ENCODE results near the gene ACBD5.

The ACBD5 gene

DNA sequence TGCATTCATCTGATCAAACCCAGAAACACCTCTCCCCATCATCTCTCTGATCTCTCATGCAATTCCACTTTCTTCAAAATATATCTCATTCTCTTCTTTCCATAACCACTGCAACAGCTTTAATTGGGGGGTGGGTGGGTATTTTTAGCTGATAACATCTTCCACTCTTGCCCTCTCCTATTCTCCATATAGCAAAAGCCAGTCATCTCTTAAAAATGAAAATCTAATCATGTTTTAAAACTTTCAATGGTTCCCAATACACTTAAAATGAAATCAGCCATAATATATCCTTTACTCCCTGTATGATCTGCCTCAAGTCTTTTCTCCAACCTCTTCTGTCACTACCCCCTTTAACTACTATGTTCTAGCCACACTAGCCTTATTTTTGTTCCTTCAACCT lies 87.9 kb downstream of the ACBD5 start:
- no peak for DNase-seq (ENCODE audit: low read depth in 2 of 2)

GRCh38 chr10:27150261-27150660 lies 90.3 kb downstream of the ACBD5 start:
- no peak for DNase-seq (ENCODE audit: low read depth in 2 of 2)

DNA sequence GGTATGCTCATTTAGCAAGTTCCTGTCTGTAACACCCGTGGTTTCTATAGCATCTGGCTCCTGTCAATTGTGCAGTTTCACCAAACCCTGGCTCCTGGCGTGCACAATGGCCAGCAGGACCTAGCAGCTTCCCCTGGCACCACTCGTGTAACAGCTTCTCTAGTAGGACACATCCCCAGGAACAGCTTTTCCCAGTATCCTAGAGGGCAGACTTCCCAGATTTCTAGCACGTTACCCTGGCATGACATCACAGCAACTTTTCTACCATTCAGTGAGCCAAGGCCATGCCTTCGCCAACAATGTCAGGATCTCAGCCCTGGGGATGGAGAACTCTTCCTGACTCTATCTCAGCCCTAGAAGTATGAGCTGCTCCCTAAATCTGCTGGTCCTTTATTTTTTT lies 92.9 kb downstream of the ACBD5 start:
- DNase-seq (ENCODE audit: low read depth in 2 of 2), result no peak

DNA sequence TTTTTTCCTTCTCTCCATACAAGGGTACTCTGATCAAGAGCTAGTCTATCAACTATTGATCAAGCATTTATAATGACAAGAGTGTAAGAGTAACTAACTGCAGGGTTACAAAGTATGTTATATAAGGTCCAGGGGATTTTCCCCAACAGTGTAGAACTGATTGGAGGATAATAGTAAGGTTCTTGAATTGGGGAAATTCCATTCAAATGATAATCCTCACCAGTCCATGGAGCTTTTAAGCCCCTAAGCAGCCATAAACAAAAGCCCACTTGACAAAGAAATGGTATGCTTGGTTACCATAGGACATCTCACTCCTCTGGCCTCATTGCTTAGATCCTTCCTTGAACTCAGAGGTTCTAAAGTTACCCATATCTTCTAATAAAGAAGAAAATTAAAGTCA lies 94.7 kb downstream of the ACBD5 start:
- no peak for DNase-seq (ENCODE audit: low read depth in 2 of 2)

All from fibroblast of skin of left biceps (primary cell).